ENCODE results near the gene SCN3B. TPM values are rescaled to one million over a fixed set of nuclear protein-coding genes. Genes with fewer than 3 reads are reported as not detected.

SCN3B gene
- total and polyA plus RNA-seq, 2 of the 4 experiments (the other 2 are of a cell fraction) = under 0.01 to 0.03 TPM

GRCh38 chr11:123584737-123585136 lies 69.7 kb downstream of the SCN3B start:
- H2AK9ac ChIP-seq (replicated peaks; ENCODE audit: low read depth, low read length, poor library complexity) = no peak overlapping the region
- in situ Hi-C loops (cut with MboI; ENCODE audit: low sequenced_read_pairs) = loop anchor here (5.0 kb wide), 1 partner anchor 123 kb away; no protein-coding TSS in a partner anchor
- H3K4me3 ChIP-seq (ENCODE audit: insufficient read depth, low read depth, low read length) = no peak overlapping the region

More at GRCh38 chr11:123584737-123585136, 69.7 kb downstream of the SCN3B start:
- Histone ChIP-seq H3K4me1 (ENCODE audit: control insufficient read depth, insufficient read depth, low read length) (no peaks in the 10 kb centered on the region; the same call in 1 of the 2 replicates), H3K36me3 (ENCODE audit: control insufficient read depth, insufficient read depth, low read length) (no peaks in the 10 kb centered on the region), H3K27ac (ENCODE audit: insufficient read depth, low read length) (no peak overlapping the region), H3K9ac (ENCODE audit: low read depth, low read length) (no peak overlapping the region), H4K91ac (ENCODE audit: insufficient read depth, low read depth, low read length) (no peak overlapping the region), H3K4me2 (ENCODE audit: low read depth, low read length) (no peak overlapping the region), H2BK15ac (ENCODE audit: low read depth, low read length) (no peak overlapping the region), H3K9me1 (ENCODE audit: insufficient read depth, low read length) (peaks cover 7% of the 10 kb centered on the region), H3K23ac (ENCODE audit: low read depth, low read length) (no peak overlapping the region), H2AK5ac (ENCODE audit: low read depth, low read length) (no peak overlapping the region), H4K8ac (ENCODE audit: low read depth in 2 of 2, low read length in 2 of 2) (no peak overlapping the region), H3K9me3 (ENCODE audit: control insufficient read depth, insufficient read depth, low read length) (no peaks in the 10 kb centered on the region), H3K79me1 (ENCODE audit: low read depth in 1 of 2, low read length in 2 of 2) (peaks cover 0 to 3% of the 10 kb centered on the region in 2 experiments; a peak in 1 of 4 replicates), H4K20me1 (ENCODE audit: insufficient read depth, low read length) (peaks cover 4% of the 10 kb centered on the region; the same call in 1 of the 2 replicates), H3K18ac (ENCODE audit: low read depth, low read length) (no peak overlapping the region), H2BK120ac (ENCODE audit: low read depth, low read length) (no peak overlapping the region), H3K4ac (ENCODE audit: low read depth, low read length) (no peak overlapping the region), H4K5ac (ENCODE audit: low read depth, low read length) (no peak overlapping the region), H2BK5ac (ENCODE audit: low read depth, low read length, poor library complexity, severe bottlenecking) (no peak overlapping the region), H2BK20ac (ENCODE audit: low read depth, low read length) (no peak overlapping the region), H3K27me3 (ENCODE audit: control insufficient read depth, insufficient read depth, low read length) (no peaks in the 10 kb centered on the region), H3K56ac (ENCODE audit: extremely low read depth, insufficient read depth, low read length) (no peak overlapping the region), H2AFZ (replicated peaks; ENCODE audit: low read length, poor library complexity) (no peak overlapping the region), H3K14ac (replicated peaks; ENCODE audit: low read depth, low read length) (no peak overlapping the region)
- no TSS peak for BruUV-seq (replicated peaks)
- TF ChIP-seq BHLHE40 (IDR thresholded peaks at IDR 0.05; ENCODE audit: low read depth, low read length) (no peak), MAFK (IDR thresholded peaks at IDR 0.05; ENCODE audit: low read depth, low read length) (no peak), RCOR1 (IDR thresholded peaks at IDR 0.05; ENCODE audit: insufficient replicate concordance, low read length) (no peak), ELK1 (IDR thresholded peaks at IDR 0.05; ENCODE audit: borderline replicate concordance, low read depth, low read length) (no peak), CHD1 (IDR thresholded peaks at IDR 0.05; ENCODE audit: low read depth, low read length) (no peak), MXI1 (IDR thresholded peaks at IDR 0.05; ENCODE audit: borderline replicate concordance, low read depth, low read length) (no peak), CTCF (conservative IDR thresholded peaks at IDR 0.05; ENCODE audit: low read depth, low read length) (no peak), FOS (IDR thresholded peaks at IDR 0.05; ENCODE audit: low read depth, low read length) (no peak), NFE2L2 (IDR thresholded peaks at IDR 0.05; ENCODE audit: low read depth, low read length) (no peak)
- no peak for ATAC-seq (ENCODE audit: low read depth)
- CTCF ChIA-PET = no interaction called here
- POLR2A ChIA-PET (ENCODE audit: unreplicated experiment) = no interaction called here
- intact Hi-C loops (cut with micrococcal nuclease) (no loop called here), dilution Hi-C loops (cut with HindIII; ENCODE audit: low sequenced_read_pairs, unreplicated experiment) (no loop called here)
- no peak for DNase-seq
- no CpG with 5 or more reads among the region's 7 CpGs for WGBS, 2 experiments (ENCODE audit: extremely low coverage in 2 of 2, insufficient read length in 1 of 2)
